ENCODE results near the gene MAST4.

The MAST4 gene

GRCh38 chr5:66595756-66596635 is at the start of gene MAST4:
TSS of gene MAST4 (plus strand) at chr5:66596393. CDS start at chr5:66596656, 263 bp downstream.
- peak within 1 kb of the TSS; percentile 59 for H3K4me3 ChIP-seq (ENCODE audit: low read length)
- TF ChIP-seq CTCF (IDR thresholded peaks at IDR 0.05; ENCODE audit: insufficient read depth, low read depth, low read length, missing control alignments) = no peak
- DNase-seq (ENCODE audit: low read depth) = peak; percentile 92

- H3K4me3 ChIP-seq (ENCODE audit: low read length) = no peak overlapping the region
- no peak for TF ChIP-seq CTCF (IDR thresholded peaks at IDR 0.05; ENCODE audit: insufficient read depth, low read depth, low read length, missing control alignments)
- DNase-seq (ENCODE audit: low read depth) = no peak
These were observed 49.7 kb upstream of the MAST4 start for GRCh38 chr5:66546541-66546940.

GRCh38 chr5:66551338-66551737 is 44.9 kb upstream of the MAST4 start:
- no peak for DNase-seq (ENCODE audit: low read depth)
- H3K4me3 ChIP-seq (ENCODE audit: low read length) = no peak overlapping the region
- TF ChIP-seq CTCF (IDR thresholded peaks at IDR 0.05; ENCODE audit: insufficient read depth, low read depth, low read length, missing control alignments) = no peak

- TF ChIP-seq CTCF (IDR thresholded peaks at IDR 0.05; ENCODE audit: insufficient read depth, low read depth, low read length, missing control alignments) = no peak
- peak; percentile 89 for DNase-seq (ENCODE audit: low read depth)
- H3K4me3 ChIP-seq (ENCODE audit: low read length) = no peak overlapping the region
These were observed 44.2 kb upstream of the MAST4 start for GRCh38 chr5:66551945-66552344.

GRCh38 chr5:66553368-66553912 is 42.8 kb upstream of the MAST4 start:
- DNase-seq (ENCODE audit: low read depth) = peak; percentile 10
- no peak for TF ChIP-seq CTCF (IDR thresholded peaks at IDR 0.05; ENCODE audit: insufficient read depth, low read depth, low read length, missing control alignments)
- no peak overlapping the region for H3K4me3 ChIP-seq (ENCODE audit: low read length)

GRCh38 chr5:66553916-66554575 is 42.1 kb upstream of the MAST4 start:
- no peak for TF ChIP-seq CTCF (IDR thresholded peaks at IDR 0.05; ENCODE audit: insufficient read depth, low read depth, low read length, missing control alignments)
- DNase-seq (ENCODE audit: low read depth) = peak; percentile 94
- H3K4me3 ChIP-seq (ENCODE audit: low read length) = no peak overlapping the region

Measured in epithelial cell of esophagus (primary cell).